ENCODE data around the gene RAVER2.

GRCh38 chr1:64866689-64867088 lies 121.8 kb downstream of the RAVER2 start:
- TF ChIP-seq, protein P1, sequence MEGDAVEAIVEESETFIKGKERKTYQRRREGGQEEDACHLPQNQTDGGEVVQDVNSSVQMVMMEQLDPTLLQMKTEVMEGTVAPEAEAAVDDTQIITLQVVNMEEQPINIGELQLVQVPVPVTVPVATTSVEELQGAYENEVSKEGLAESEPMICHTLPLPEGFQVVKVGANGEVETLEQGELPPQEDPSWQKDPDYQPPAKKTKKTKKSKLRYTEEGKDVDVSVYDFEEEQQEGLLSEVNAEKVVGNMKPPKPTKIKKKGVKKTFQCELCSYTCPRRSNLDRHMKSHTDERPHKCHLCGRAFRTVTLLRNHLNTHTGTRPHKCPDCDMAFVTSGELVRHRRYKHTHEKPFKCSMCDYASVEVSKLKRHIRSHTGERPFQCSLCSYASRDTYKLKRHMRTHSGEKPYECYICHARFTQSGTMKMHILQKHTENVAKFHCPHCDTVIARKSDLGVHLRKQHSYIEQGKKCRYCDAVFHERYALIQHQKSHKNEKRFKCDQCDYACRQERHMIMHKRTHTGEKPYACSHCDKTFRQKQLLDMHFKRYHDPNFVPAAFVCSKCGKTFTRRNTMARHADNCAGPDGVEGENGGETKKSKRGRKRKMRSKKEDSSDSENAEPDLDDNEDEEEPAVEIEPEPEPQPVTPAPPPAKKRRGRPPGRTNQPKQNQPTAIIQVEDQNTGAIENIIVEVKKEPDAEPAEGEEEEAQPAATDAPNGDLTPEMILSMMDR (IDR thresholded peaks at IDR 0.05), result no peak
- TF ChIP-seq POLR2AphosphoS5 (IDR thresholded peaks at IDR 0.05) (no peak), EP300 (IDR thresholded peaks at IDR 0.05) (no peak)

Data from gastroesophageal sphincter (tissue), 3 donors.